A549 (cell line): ENCODE measurements around the gene CSNK2A1. TPM values are rescaled to one million over a fixed set of nuclear protein-coding genes. Genes with fewer than 3 reads are reported as not detected.

Source experiments
- ATAC-seq, 2 experiments: fragments of 200-7000 bp in 1 of 2; fragments of >200 bp in 1 of 2; cut with Nextera tagmentation in 1 of 2; cut with Tn5 transposase in 1 of 2; 3 replicates each; pipeline versions ENCODE4 v1.8.0 to v1.9.1; 2018 to 2020; ENCODE audit warnings: mild to moderate bottlenecking in 1 of 2, moderate library complexity in 1 of 2
- CTCF ChIA-PET: fragments of 300-600 bp; sonication (Branson Sonifier 250); formaldehyde crosslinking; extraction: SDS; loops from one replicate; lab custom pipeline; 2021; ENCODE audit warnings: antibody characterized with exemption, inconsistent platforms; lab: Yijun Ruan, JAX
- POLR2A ChIA-PET: fragments of 350-600 bp; formaldehyde crosslinking; extraction: SDS; loops from one replicate; lab custom pipeline; 2021; ENCODE audit warnings: antibody characterized with exemption, inconsistent platforms; lab: Yijun Ruan, JAX
- DNase-seq, 2 experiments: peaks; one replicate each; pipeline versions ENCODE4 v3.0.0 to v3.0.0-alpha.2; 2011 to 2016; ENCODE audit warnings: low read depth in 1 of 2, low spot score in 1 of 2
- FAIRE-seq: peaks from 2 replicates; lab custom pipeline; 2011; peaks lifted over from hg19 to GRCh38; lab: Jason Lieb, UNC
- H3K27ac ChIP-seq, 2 experiments: fragments of >200 bp; sonication (Bioruptor Twin); formaldehyde crosslinking; 3 replicates each; pipeline ENCODE4 v1.5.1; 2016 to 2017
- H3K4me1 ChIP-seq: fragments of >200 bp; sonication (Bioruptor Twin); formaldehyde crosslinking; 3 replicates; pipeline ENCODE4 v1.6.1; 2016
- H3K4me2 ChIP-seq: fragments of >200 bp; sonication (Bioruptor Twin); formaldehyde crosslinking; 3 replicates; pipeline ENCODE4 v1.6.1; 2016
- H3K4me3 ChIP-seq: fragments of >200 bp; sonication (Bioruptor Twin); formaldehyde crosslinking; 3 replicates; pipeline ENCODE4 v1.5.1; 2016
- H3K9me3 ChIP-seq: fragments of >200 bp; sonication (Bioruptor Twin); formaldehyde crosslinking; 3 replicates; pipeline ENCODE4 v1.6.1; 2016
- BHLHE40 ChIP-seq: IDR thresholded peaks from 2 replicates; pipeline ENCODE4 v1.6.1; 2012; ENCODE audit warnings: low read depth, low read length, inconsistent platforms
- CEBPB ChIP-seq, 2 experiments: fragments of >200 bp in 1 of 2; sonication (Bioruptor Twin) in 1 of 2; formaldehyde crosslinking in 1 of 2; IDR thresholded peaks; 2 replicates each; pipeline ENCODE4 v1.6.1; 2012 to 2016
- CHD2 ChIP-seq: fragments of 150-350 bp; IDR thresholded peaks from 2 replicates; pipeline ENCODE4 v1.6.1; 2014; ENCODE audit warnings: low read length; ENCODE audit not compliant: partially characterized antibody
- EHF ChIP-seq: fragments of 250-450 bp; sonication (Bioruptor Pico); IDR thresholded peaks from 2 replicates; pipeline ENCODE4 v1.5.0; 2020; ENCODE audit warnings: mild to moderate bottlenecking
- GATA3 ChIP-seq: IDR thresholded peaks from 2 replicates; pipeline ENCODE4 v1.6.1; 2012; ENCODE audit warnings: borderline replicate concordance
- HOXA7 ChIP-seq: fragments of 250-450 bp; sonication (Bioruptor Pico); IDR thresholded peaks from 2 replicates; pipeline ENCODE4 v1.5.0; 2020; ENCODE audit warnings: mild to moderate bottlenecking, moderate library complexity
- JUNB ChIP-seq: fragments of >200 bp; sonication (Bioruptor Twin); formaldehyde crosslinking; IDR thresholded peaks from 2 replicates; pipeline ENCODE4 v1.6.1; 2016
- KDM1A ChIP-seq: fragments of 200-600 bp; sonication (generic); IDR thresholded peaks from 2 replicates; pipeline ENCODE4 v1.6.1; 2016; ENCODE audit warnings: low read depth, mild to moderate bottlenecking
- NFE2L2 ChIP-seq: fragments of 150-350 bp; conservative IDR thresholded peaks from 2 replicates; pipeline ENCODE4 v1.6.1; 2014; ENCODE audit warnings: low read length
- NPAS2 ChIP-seq: fragments of 250-450 bp; sonication (Bioruptor Pico); IDR thresholded peaks from 2 replicates; pipeline ENCODE4 v1.8.0; 2022; ENCODE audit warnings: mild to moderate bottlenecking, moderate library complexity, borderline replicate concordance
- POLR2A ChIP-seq: IDR thresholded peaks from 2 replicates; pipeline ENCODE4 v1.6.1; 2012; ENCODE audit warnings: mild to moderate bottlenecking, low read length
- RARB ChIP-seq: fragments of 250-450 bp; sonication (Bioruptor Pico); IDR thresholded peaks from 2 replicates; pipeline ENCODE4 v1.8.0; 2021; ENCODE audit warnings: mild to moderate bottlenecking, moderate library complexity
- RCOR1 ChIP-seq: fragments of 150-350 bp; IDR thresholded peaks from 2 replicates; pipeline ENCODE4 v1.6.1; 2014; ENCODE audit warnings: antibody characterized with exemption, low read length, low read depth
- RNF2 ChIP-seq: fragments of 200-600 bp; sonication (generic); IDR thresholded peaks from 2 replicates; pipeline ENCODE4 v1.6.1; 2016; ENCODE audit warnings: low read depth, mild to moderate bottlenecking, antibody characterized with exemption, moderate library complexity, borderline replicate concordance
- TFCP2L1 ChIP-seq: fragments of 250-450 bp; sonication (Bioruptor Pico); IDR thresholded peaks from 2 replicates; pipeline ENCODE4 v1.5.0; 2021; ENCODE audit warnings: mild to moderate bottlenecking
- TP53 ChIP-seq: fragments of 250-450 bp; sonication (Bioruptor Pico); IDR thresholded peaks from 2 replicates; pipeline ENCODE4 v1.5.0; 2021; ENCODE audit warnings: mild to moderate bottlenecking, moderate library complexity
- ZNF302 ChIP-seq: fragments of 250-450 bp; sonication (Bioruptor Pico); IDR thresholded peaks from 2 replicates; pipeline ENCODE4 v1.9.0; 2021; ENCODE audit warnings: inconsistent platforms, mild to moderate bottlenecking, moderate library complexity
- ZSCAN20 ChIP-seq: fragments of 250-450 bp; sonication (Bioruptor Pico); IDR thresholded peaks from 2 replicates; pipeline ENCODE4 v1.8.0; 2022; ENCODE audit warnings: mild to moderate bottlenecking, moderate library complexity
- WGBS: methylation state at CpG from one replicate; pipeline ENCODE4 v1.1.6; 2017; ENCODE audit errors: missing lambda C conversion rate; 5-methylcytosine and 5-hydroxymethylcytosine counted together
- polyA plus RNA-seq, 4 experiments: library from polyadenylated mRNA; depleted of rRNA in 3 of 4; stranded (reverse); fragments of >200 nt; fragmentation: RNase III in 1 of 4; extraction: RNeasy Plus Mini Kit Qiagen cat#74134 plus additional on column Dnase treatment in 1 of 4; gene quantifications; 2 replicates in 3 of 4; 3 replicates in 1 of 4; pipeline ENCODE4 v1.2.3, GENCODE V29; 2011 to 2017
- TF ChIP-seq, protein P1 (sequence below): fragments of >200 bp; sonication (Bioruptor Twin); formaldehyde crosslinking; IDR thresholded peaks from 3 replicates; pipeline ENCODE4 v1.5.1; 2016
- TF ChIP-seq, protein P2 (sequence below): IDR thresholded peaks from 2 replicates; pipeline ENCODE4 v1.6.1; 2012
- TF ChIP-seq, protein P3 (sequence below): IDR thresholded peaks from 2 replicates; pipeline ENCODE4 v1.6.1; 2012; ENCODE audit warnings: low read depth, borderline replicate concordance

CSNK2A1 gene
- polyA plus RNA-seq, 2 of the 4 experiments (the other 2 are of a cell fraction), result 157 to 306 TPM

DNA sequence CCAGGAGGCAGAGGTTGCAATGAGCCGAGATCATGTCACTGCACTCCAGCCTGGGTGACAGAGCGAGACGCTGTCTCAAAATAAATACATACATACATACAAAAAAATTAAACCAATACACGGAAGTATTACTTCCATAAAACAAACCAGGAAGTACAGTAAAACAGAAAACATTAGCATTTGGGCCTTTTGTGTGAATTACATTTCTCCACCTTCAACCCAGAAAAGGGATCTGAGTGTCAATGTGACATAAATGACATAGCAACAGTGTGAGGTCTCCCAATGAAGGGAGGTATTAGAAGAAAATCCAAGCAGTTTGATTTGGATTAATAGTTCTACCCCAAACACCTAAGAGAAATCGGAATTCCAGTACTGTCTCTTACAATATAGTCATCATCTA is 10.1 kb downstream of the CSNK2A1 start:
- H3K4me2 ChIP-seq, result no peak overlapping the region
- H3K9me3 ChIP-seq, result no peaks in the 10 kb centered on the region
- ChIA-PET CTCF (no interaction called here), POLR2A (no interaction called here)
- H3K27ac ChIP-seq, result no peak overlapping the region
- FAIRE-seq (no peak), ATAC-seq (no peak), DNase-seq (no peak)
- TF ChIP-seq NPAS2 (CRISPR knock-in tag), result no peak
- H3K4me1 ChIP-seq, result peaks cover 82% of the 10 kb centered on the region
- 92% methylated on average over 5 of the region's 5 CpGs for WGBS
- no peak overlapping the region for H3K4me3 ChIP-seq

DNA sequence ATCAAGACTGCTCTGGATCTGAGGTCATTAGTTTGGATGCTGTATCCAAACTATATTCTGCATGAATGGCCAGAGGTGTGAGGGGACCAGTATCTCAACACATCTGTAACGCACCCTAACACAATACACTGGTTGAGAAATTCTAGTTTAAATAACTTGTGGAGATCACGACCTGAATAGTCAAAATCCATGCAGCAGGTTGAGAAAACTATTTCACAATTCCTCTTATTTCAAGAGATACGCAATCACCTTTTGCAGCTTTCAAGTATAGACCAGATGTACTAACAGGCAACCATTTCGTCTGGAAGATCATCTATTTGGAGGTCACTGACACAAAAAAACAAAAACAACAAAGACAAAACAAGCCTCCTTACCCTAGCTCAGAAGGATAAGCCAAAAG is 11.1 kb downstream of the CSNK2A1 start:
- CTCF ChIA-PET, result no interaction called here
- TF ChIP-seq, protein P1, sequence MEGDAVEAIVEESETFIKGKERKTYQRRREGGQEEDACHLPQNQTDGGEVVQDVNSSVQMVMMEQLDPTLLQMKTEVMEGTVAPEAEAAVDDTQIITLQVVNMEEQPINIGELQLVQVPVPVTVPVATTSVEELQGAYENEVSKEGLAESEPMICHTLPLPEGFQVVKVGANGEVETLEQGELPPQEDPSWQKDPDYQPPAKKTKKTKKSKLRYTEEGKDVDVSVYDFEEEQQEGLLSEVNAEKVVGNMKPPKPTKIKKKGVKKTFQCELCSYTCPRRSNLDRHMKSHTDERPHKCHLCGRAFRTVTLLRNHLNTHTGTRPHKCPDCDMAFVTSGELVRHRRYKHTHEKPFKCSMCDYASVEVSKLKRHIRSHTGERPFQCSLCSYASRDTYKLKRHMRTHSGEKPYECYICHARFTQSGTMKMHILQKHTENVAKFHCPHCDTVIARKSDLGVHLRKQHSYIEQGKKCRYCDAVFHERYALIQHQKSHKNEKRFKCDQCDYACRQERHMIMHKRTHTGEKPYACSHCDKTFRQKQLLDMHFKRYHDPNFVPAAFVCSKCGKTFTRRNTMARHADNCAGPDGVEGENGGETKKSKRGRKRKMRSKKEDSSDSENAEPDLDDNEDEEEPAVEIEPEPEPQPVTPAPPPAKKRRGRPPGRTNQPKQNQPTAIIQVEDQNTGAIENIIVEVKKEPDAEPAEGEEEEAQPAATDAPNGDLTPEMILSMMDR, result no peak
- TF ChIP-seq CEBPB (IDR thresholded peaks at IDR 0.05), result peak; percentile 31 to 47; a peak in 2 of 4 replicates
- peaks cover 85% of the 10 kb centered on the region for H3K4me1 ChIP-seq
- no peak overlapping the region for H3K27ac ChIP-seq
- no peaks in the 10 kb centered on the region for H3K9me3 ChIP-seq
- POLR2A ChIA-PET, result interaction anchor here (3.1 kb wide), 1 partner anchor 11 kb away, joined by 19 read pairs; the partner anchor contains the start of gene CSNK2A1
- DNase-seq (no peak), FAIRE-seq (peak; percentile 49), ATAC-seq (no peak)
- H3K4me3 ChIP-seq, result no peak overlapping the region
- no peak overlapping the region for H3K4me2 ChIP-seq
- 65% methylated on average over 4 of the region's 4 CpGs for WGBS

DNA sequence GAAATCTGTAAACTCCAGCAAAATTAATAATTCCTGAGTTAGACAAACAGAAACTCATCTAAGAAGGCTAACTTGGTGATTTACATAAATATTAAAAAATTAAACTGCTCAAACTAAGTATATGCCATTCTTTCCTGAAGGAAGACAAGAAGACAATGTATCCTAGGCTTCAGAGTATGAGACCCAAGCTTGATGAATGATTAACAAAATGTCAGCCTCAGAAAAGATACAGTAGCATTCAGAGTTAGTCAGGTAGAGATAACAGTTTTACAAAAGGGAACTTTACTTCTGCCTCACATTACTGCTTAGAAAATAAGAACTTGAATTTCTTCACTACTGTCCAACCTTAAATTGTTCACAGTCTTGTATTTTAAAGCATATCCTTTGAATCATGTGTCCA is 12.0 kb downstream of the CSNK2A1 start:
- ChIA-PET CTCF (interaction anchor here (0.6 to 1.4 kb wide), 4 partner anchors 8 to 165 kb away, joined by 3 to 4 read pairs (median 3); no protein-coding TSS in a partner anchor), POLR2A (interaction anchor here (3.1 kb wide), 1 partner anchor 12 kb away, joined by 19 read pairs; the partner anchor contains the start of gene CSNK2A1)
- Histone ChIP-seq H3K9me3 (no peaks in the 10 kb centered on the region), H3K4me2 (peak overlapping the region; percentile 38), H3K27ac (no peak overlapping the region; a peak in 1 of 6 replicates), H3K4me3 (no peak overlapping the region), H3K4me1 (peaks cover 76% of the 10 kb centered on the region)
- ATAC-seq (no peak), DNase-seq (no peak), FAIRE-seq (peak; percentile 67)
- no peak for TF ChIP-seq GATA3
- TF ChIP-seq CHD2, result no peak
- no peak for TF ChIP-seq RCOR1

DNA sequence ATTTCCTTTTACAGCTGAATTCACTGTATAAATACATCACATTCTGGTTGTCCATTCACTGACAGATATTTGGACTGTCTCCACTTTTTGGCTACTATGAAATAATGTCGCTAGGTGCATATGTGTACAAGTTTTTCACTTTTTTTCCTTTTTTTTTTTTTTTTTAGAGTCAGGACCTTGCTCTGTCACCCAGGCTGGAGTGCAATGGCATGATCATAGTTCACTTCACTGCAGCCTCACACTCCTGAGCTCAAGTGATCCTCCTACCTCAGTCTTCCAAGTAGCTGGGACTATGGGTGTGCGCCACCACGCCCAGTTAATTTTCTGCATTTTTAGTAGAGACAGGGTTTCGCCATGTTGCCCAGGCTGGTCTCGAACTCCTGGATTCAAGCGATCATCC is 13.3 kb downstream of the CSNK2A1 start:
- H3K4me2 ChIP-seq, result no peak overlapping the region; the same call in 2 of the 3 replicates
- DNase-seq (no peak), ATAC-seq (no peak)
- WGBS, result 86% methylated on average over 6 of the region's 6 CpGs
- CTCF ChIA-PET, result interaction anchor here (1.2 to 1.5 kb wide), 3 partner anchors 10 to 33 kb away, joined by 3 to 5 read pairs (median 3); no protein-coding TSS in a partner anchor
- H3K4me3 ChIP-seq, result no peak overlapping the region
- TF ChIP-seq, protein P2, sequence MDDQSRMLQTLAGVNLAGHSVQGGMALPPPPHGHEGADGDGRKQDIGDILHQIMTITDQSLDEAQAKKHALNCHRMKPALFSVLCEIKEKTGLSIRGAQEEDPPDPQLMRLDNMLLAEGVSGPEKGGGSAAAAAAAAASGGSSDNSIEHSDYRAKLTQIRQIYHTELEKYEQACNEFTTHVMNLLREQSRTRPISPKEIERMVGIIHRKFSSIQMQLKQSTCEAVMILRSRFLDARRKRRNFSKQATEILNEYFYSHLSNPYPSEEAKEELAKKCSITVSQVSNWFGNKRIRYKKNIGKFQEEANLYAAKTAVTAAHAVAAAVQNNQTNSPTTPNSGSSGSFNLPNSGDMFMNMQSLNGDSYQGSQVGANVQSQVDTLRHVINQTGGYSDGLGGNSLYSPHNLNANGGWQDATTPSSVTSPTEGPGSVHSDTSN, result no peak
- TF ChIP-seq CEBPB (IDR thresholded peaks at IDR 0.05) (no peak), JUNB (no peak), ZNF302 (CRISPR knock-in tag) (no peak), BHLHE40 (no peak), NFE2L2 (no peak), POLR2A (no peak), EHF (CRISPR knock-in tag) (no peak), RNF2 (no peak), KDM1A (no peak), HOXA7 (no peak), TP53 (CRISPR knock-in tag) (no peak), TFCP2L1 (CRISPR knock-in tag) (no peak), RARB (CRISPR knock-in tag) (no peak), ZSCAN20 (CRISPR knock-in tag) (no peak)
- TF ChIP-seq, protein P3, sequence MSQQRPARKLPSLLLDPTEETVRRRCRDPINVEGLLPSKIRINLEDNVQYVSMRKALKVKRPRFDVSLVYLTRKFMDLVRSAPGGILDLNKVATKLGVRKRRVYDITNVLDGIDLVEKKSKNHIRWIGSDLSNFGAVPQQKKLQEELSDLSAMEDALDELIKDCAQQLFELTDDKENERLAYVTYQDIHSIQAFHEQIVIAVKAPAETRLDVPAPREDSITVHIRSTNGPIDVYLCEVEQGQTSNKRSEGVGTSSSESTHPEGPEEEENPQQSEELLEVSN, result no peak
- TF ChIP-seq, all 56 proteins: peak for 0
- POLR2A ChIA-PET, result interaction anchor here (3.1 kb wide), 1 partner anchor 13 kb away, joined by 19 read pairs; the partner anchor contains the start of gene CSNK2A1
- Histone ChIP-seq H3K9me3 (no peaks in the 10 kb centered on the region), H3K4me1 (peaks cover 63% of the 10 kb centered on the region), H3K27ac (peak overlapping the region in 1 of 2 experiments; percentile 82; a peak in 3 of 6 replicates)
- no peak for FAIRE-seq
